Rectal smooth muscle tissue (tissue), 1 donor: Measurements from ENCODE around the gene GPR31.

Experiments used
- H3K27ac ChIP-seq: one replicate; pipeline ENCODE4 v1.7.0; 2013; ENCODE audit warnings: low read depth, low read length, inconsistent platforms
- H3K27me3 ChIP-seq: one replicate; pipeline ENCODE4 v1.7.0; 2013; ENCODE audit warnings: low read length; ENCODE audit not compliant: control insufficient read depth, insufficient read depth
- H3K36me3 ChIP-seq: one replicate; pipeline ENCODE4 v1.7.0; 2013; ENCODE audit warnings: low read length; ENCODE audit not compliant: control insufficient read depth, insufficient read depth
- H3K4me1 ChIP-seq: one replicate; pipeline ENCODE4 v1.7.0; 2013; ENCODE audit warnings: low read length; ENCODE audit not compliant: control insufficient read depth, insufficient read depth
- H3K4me3 ChIP-seq: one replicate; pipeline ENCODE4 v1.7.0; 2013; ENCODE audit warnings: low read length
- H3K9ac ChIP-seq: one replicate; pipeline ENCODE4 v1.7.0; 2013; ENCODE audit warnings: low read length

GPR31 gene

GRCh38 chr6:167162591-167162990 is 4.8 kb upstream of the GPR31 start:
- no peak overlapping the region for H3K27ac ChIP-seq
- H3K9ac ChIP-seq: no peak overlapping the region
- H3K4me1 ChIP-seq: no peaks in the 10 kb centered on the region
- no peak overlapping the region for H3K4me3 ChIP-seq
- H3K27me3 ChIP-seq: no peaks in the 10 kb centered on the region
- H3K36me3 ChIP-seq: no peaks in the 10 kb centered on the region

DNA sequence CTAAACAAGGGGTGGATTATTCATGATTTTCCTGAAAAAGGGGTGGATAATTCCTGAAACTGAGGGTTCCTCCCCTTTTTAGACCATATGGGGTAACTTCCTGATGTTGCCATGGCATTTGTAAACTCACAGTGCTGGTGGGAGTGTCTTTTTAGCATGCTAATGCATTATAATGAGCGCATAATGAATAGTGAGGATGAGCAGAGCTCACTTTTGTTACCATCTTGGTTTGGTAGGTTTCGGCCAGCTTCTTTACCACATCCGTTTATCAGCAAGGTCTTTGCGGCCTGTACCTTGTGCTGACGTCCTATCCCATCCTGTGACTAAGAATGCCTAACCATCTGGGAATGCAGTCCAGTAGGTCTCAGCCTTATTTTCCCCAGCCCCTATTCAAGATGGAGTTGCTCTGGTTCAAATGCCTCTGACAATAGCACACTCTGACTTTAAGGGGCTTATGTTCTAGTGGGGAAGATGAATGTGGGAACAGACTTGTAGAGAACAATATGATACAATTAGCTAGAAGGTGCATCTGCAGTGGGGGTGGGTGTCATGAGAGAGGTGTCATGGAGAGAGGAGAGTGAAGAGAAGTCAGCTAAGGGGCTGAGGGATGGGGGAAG is 4.2 kb upstream of the GPR31 start:
- Histone ChIP-seq H3K4me1 (no peaks in the 10 kb centered on the region), H3K27ac (no peak overlapping the region), H3K4me3 (no peak overlapping the region), H3K36me3 (no peaks in the 10 kb centered on the region), H3K9ac (no peak overlapping the region), H3K27me3 (no peaks in the 10 kb centered on the region)

DNA sequence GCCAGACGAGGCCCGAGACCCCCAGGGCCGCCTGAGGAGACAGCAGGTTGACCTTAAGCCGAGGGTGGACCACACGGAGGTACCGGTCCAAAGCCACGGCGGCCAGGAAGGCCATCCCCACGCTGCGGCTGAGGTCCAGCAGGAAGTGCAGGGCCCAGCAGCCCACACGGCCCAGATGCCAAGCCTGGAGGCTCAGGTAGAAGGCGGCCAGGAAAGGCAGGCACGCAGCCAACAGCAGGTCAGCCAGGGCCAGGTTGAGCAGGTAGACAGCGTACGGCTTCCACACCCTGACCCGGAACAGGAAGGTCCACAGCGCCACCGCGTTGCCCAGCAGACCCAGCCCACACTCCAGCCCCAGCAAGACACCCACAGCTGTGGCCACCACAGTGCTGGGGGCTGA is 366 bp downstream of the GPR31 start:
- Histone ChIP-seq H3K4me1 (no peaks in the 10 kb centered on the region), H3K27me3 (no peaks in the 10 kb centered on the region), H3K9ac (no peak overlapping the region), H3K36me3 (no peaks in the 10 kb centered on the region), H3K4me3 (no peak overlapping the region), H3K27ac (no peak overlapping the region)

GRCh38 chr6:167154895-167155294 is 2.9 kb downstream of the GPR31 start:
- no peaks in the 10 kb centered on the region for H3K27me3 ChIP-seq
- no peaks in the 10 kb centered on the region for H3K4me1 ChIP-seq
- no peak overlapping the region for H3K4me3 ChIP-seq
- no peak overlapping the region for H3K9ac ChIP-seq
- H3K27ac ChIP-seq: no peak overlapping the region
- no peaks in the 10 kb centered on the region for H3K36me3 ChIP-seq

DNA sequence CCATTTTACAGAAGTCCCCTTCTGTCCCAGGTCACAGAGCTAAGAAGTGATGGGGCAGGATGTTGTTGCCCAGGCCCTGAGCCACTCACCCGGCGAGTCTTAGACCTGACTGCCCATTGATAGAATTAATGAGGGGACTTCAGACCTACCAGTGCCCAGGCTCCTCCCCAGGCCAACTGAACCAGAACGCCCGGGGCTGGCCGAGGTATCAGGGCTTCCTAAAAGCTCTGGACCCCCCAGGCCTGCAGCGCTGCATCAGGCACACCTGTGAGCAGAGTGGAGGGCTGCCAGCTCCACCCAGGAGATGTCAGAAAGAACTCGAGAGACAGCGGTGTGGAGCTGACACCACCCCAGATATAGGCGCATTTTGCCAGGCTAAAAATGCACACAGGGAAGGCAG is 3.5 kb downstream of the GPR31 start:
- Histone ChIP-seq H3K27ac (no peak overlapping the region), H3K4me3 (no peak overlapping the region)

DNA sequence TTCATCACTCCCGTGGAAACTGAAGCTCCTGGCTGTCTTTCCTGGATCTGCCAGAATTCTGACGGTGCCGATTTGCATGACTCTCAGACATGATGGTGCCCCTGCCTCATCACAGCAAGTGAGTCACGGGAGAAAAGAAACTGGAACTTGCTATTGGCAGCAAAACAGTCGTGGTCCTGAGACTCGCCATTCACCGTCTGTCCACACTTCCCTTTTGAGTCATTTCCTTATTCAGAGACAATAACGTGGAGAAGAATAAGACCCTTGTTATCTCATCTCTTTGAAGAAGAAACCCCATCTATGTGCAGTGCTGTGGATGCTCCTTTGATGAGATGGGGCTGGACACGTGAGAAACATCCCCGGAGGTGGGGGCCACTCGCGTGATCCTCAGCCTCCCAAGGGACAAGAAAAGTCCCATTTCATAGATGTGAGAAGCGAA is 4.2 kb downstream of the GPR31 start:
- no peaks in the 10 kb centered on the region for H3K27me3 ChIP-seq
- no peaks in the 10 kb centered on the region for H3K4me1 ChIP-seq
- no peak overlapping the region for H3K4me3 ChIP-seq
- no peaks in the 10 kb centered on the region for H3K36me3 ChIP-seq
- H3K27ac ChIP-seq: no peak overlapping the region
- H3K9ac ChIP-seq: no peak overlapping the region

More for the DNA sequence above, 3.5 kb downstream of the GPR31 start:
- Histone ChIP-seq H3K27me3 (no peaks in the 10 kb centered on the region), H3K9ac (no peak overlapping the region), H3K36me3 (no peaks in the 10 kb centered on the region), H3K4me1 (no peaks in the 10 kb centered on the region)

GRCh38 chr6:167152862-167153261 is 4.9 kb downstream of the GPR31 start:
- Histone ChIP-seq H3K27ac (no peak overlapping the region), H3K4me3 (no peak overlapping the region), H3K36me3 (no peaks in the 10 kb centered on the region), H3K9ac (no peak overlapping the region), H3K27me3 (no peaks in the 10 kb centered on the region), H3K4me1 (no peaks in the 10 kb centered on the region)

GRCh38 chr6:167151648-167152047 is 6.1 kb downstream of the GPR31 start:
- H3K4me3 ChIP-seq: no peak overlapping the region
- H3K27me3 ChIP-seq: no peaks in the 10 kb centered on the region
- no peaks in the 10 kb centered on the region for H3K4me1 ChIP-seq
- H3K9ac ChIP-seq: no peak overlapping the region
- H3K27ac ChIP-seq: no peak overlapping the region
- no peaks in the 10 kb centered on the region for H3K36me3 ChIP-seq

- Histone ChIP-seq H3K36me3 (no peaks in the 10 kb centered on the region), H3K4me3 (no peak overlapping the region), H3K4me1 (no peaks in the 10 kb centered on the region), H3K9ac (no peak overlapping the region), H3K27me3 (no peaks in the 10 kb centered on the region), H3K27ac (no peak overlapping the region)
Measured at GRCh38 chr6:167150941-167151549, 6.7 kb downstream of the GPR31 start.

GRCh38 chr6:167148997-167149396 is 8.8 kb downstream of the GPR31 start:
- Histone ChIP-seq H3K36me3 (no peaks in the 10 kb centered on the region), H3K4me1 (no peaks in the 10 kb centered on the region), H3K9ac (no peak overlapping the region), H3K27me3 (no peaks in the 10 kb centered on the region), H3K27ac (no peak overlapping the region), H3K4me3 (no peak overlapping the region)

DNA sequence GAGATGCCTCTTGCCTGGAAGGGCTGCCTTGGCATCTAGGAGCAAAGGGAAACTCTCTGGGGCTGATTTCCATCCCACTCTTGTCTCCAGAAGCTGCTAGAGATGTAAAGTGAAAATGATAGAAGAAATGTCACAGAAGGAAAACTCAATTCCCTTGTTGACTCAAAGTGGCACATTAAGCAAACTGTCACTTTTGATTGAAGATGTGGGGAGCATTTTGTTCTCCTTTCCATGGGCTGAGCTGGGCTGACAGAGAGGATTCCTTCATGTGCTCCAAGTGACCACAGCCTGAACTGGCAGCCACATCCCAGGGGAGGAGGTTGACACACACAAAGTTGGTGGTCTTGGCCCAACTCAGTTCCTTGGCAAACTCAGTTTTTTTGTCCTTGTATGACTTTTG is 9.8 kb downstream of the GPR31 start:
- H3K36me3 ChIP-seq: no peaks in the 10 kb centered on the region
- H3K27me3 ChIP-seq: no peaks in the 10 kb centered on the region
- no peak overlapping the region for H3K9ac ChIP-seq
- H3K27ac ChIP-seq: no peak overlapping the region
- H3K4me1 ChIP-seq: no peaks in the 10 kb centered on the region
- H3K4me3 ChIP-seq: no peak overlapping the region

GRCh38 chr6:167146977-167147376 is 10.8 kb downstream of the GPR31 start:
- H3K27me3 ChIP-seq: no peaks in the 10 kb centered on the region
- no peak overlapping the region for H3K27ac ChIP-seq
- H3K4me1 ChIP-seq: no peaks in the 10 kb centered on the region
- H3K4me3 ChIP-seq: no peak overlapping the region
- no peaks in the 10 kb centered on the region for H3K36me3 ChIP-seq
- no peak overlapping the region for H3K9ac ChIP-seq

GRCh38 chr6:167146135-167146534 is 11.6 kb downstream of the GPR31 start:
- no peak overlapping the region for H3K9ac ChIP-seq
- no peak overlapping the region for H3K4me3 ChIP-seq
- H3K4me1 ChIP-seq: no peaks in the 10 kb centered on the region
- H3K27ac ChIP-seq: no peak overlapping the region
- no peaks in the 10 kb centered on the region for H3K36me3 ChIP-seq
- H3K27me3 ChIP-seq: no peaks in the 10 kb centered on the region
